SU-DHL-6 (cell line): ENCODE results near the gene ALDH9A1.

Experiments used
- CTCF ChIP-seq: fragments of 200-600 bp; sonication (generic); IDR thresholded peaks from one replicate; pipeline ENCODE4 v1.5.1; 2017; ENCODE audit warnings: antibody characterized with exemption, mild to moderate bottlenecking, low read length, moderate library complexity; ENCODE audit not compliant: insufficient read depth, poor library complexity, severe bottlenecking
- EZH2phosphoT487 ChIP-seq: fragments of 200-600 bp; sonication (generic), shearing (Covaris generic); conservative IDR thresholded peaks from 2 replicates; pipeline ENCODE4 v1.6.1; 2018; ENCODE audit warnings: mild to moderate bottlenecking, antibody characterized with exemption, low read length, moderate library complexity, mixed read lengths

GRCh38 chr1:165683848-165684485 lies 14.4 kb downstream of the ALDH9A1 start:
- TF ChIP-seq CTCF: no peak
- TF ChIP-seq EZH2phosphoT487: no peak
